HL-60 (cell line): ENCODE measurements around the gene ZMAT2.
"Not testable (repeated sequence)": the region's sequence is repeated elsewhere in the genome, so short reads cannot be mapped to it uniquely, and the experiment has no call there.

Experiments used
- DNase-seq, 2 experiments: peaks; one replicate each; pipeline ENCODE4 v3.0.0-alpha.2; 2010 to 2020; ENCODE audit warnings: low read depth in 1 of 2, low spot score in 1 of 2
- H3K27ac ChIP-seq: fragments of 250-450 bp; sonication (Bioruptor Pico); replicated peaks from 2 replicates; pipeline ENCODE4 v1.5.1; 2020; ENCODE audit warnings: mild to moderate bottlenecking, moderate library complexity
- H3K27me3 ChIP-seq: fragments of 250-450 bp; sonication (Bioruptor Pico); 2 replicates; pipeline ENCODE4 v1.5.1; 2021; ENCODE audit warnings: mild to moderate bottlenecking, moderate library complexity; ENCODE audit not compliant: insufficient read depth, poor library complexity, severe bottlenecking
- H3K4me3 ChIP-seq: replicated peaks from 2 replicates; pipeline ENCODE4 v1.5.1; 2011; ENCODE audit warnings: mild to moderate bottlenecking, control low read depth, low read length; ENCODE audit not compliant: insufficient read depth
- GABPA ChIP-seq: IDR thresholded peaks from 2 replicates; pipeline ENCODE4 v1.6.1; 2012; ENCODE audit warnings: low read depth
- POLR2AphosphoS5 ChIP-seq: IDR thresholded peaks from 2 replicates; pipeline ENCODE4 v1.6.1; 2012; ENCODE audit warnings: low read depth
- REST ChIP-seq: IDR thresholded peaks from 2 replicates; pipeline ENCODE4 v1.6.1; 2012; ENCODE audit warnings: low read depth; ENCODE audit not compliant: insufficient replicate concordance
- SPI1 ChIP-seq: IDR thresholded peaks from 2 replicates; pipeline ENCODE4 v1.6.1; 2012; ENCODE audit warnings: low read depth, mild to moderate bottlenecking, borderline replicate concordance
- TF ChIP-seq, protein P1 (sequence below): IDR thresholded peaks from one replicate; pipeline ENCODE4 v1.5.1; 2011; ENCODE audit warnings: low read length, control low read depth, inconsistent platforms; ENCODE audit not compliant: insufficient read depth

The ZMAT2 gene

GRCh38 chr5:140713562-140714094 lies 13.4 kb downstream of the ZMAT2 start:
- no peak overlapping the region for H3K4me3 ChIP-seq
- TF ChIP-seq, protein P1, sequence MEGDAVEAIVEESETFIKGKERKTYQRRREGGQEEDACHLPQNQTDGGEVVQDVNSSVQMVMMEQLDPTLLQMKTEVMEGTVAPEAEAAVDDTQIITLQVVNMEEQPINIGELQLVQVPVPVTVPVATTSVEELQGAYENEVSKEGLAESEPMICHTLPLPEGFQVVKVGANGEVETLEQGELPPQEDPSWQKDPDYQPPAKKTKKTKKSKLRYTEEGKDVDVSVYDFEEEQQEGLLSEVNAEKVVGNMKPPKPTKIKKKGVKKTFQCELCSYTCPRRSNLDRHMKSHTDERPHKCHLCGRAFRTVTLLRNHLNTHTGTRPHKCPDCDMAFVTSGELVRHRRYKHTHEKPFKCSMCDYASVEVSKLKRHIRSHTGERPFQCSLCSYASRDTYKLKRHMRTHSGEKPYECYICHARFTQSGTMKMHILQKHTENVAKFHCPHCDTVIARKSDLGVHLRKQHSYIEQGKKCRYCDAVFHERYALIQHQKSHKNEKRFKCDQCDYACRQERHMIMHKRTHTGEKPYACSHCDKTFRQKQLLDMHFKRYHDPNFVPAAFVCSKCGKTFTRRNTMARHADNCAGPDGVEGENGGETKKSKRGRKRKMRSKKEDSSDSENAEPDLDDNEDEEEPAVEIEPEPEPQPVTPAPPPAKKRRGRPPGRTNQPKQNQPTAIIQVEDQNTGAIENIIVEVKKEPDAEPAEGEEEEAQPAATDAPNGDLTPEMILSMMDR, result no peak
- H3K27ac ChIP-seq, result no peak overlapping the region
- no peaks in the 10 kb centered on the region for H3K27me3 ChIP-seq
- no peak for DNase-seq

- not testable (repeated sequence) for H3K4me3 ChIP-seq, DNase-seq, H3K27me3 ChIP-seq, H3K27ac ChIP-seq
Observed at GRCh38 chr5:140716238-140716637, 16.0 kb downstream of the ZMAT2 start.

- Histone ChIP-seq H3K27ac (no peak overlapping the region), H3K4me3 (no peak overlapping the region), H3K27me3 (no peaks in the 10 kb centered on the region)
- no peak for DNase-seq
- TF ChIP-seq POLR2AphosphoS5 (no peak), SPI1 (no peak)
Observed at GRCh38 chr5:140718266-140718592, 18.0 kb downstream of the ZMAT2 start.

DNA sequence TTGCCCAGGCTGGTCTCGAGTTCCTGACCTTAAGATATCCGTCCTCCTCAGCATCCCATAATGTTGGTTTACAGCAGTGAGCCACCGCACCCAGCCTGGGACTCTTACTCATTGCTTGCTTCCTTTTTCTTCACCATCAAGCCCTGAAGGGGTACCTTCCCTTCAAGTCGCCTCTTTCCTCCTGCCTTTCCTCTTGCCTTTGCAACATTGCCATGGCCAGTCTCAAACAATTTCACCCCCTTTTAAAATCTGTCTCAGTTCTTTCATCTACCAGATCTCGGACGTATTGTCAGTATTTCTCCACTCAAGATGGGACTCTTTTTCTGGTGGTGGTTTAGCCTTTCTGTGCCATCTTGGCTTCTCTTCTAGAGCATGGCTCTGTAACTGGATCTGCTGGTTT lies 20.5 kb downstream of the ZMAT2 start:
- not testable (repeated sequence) for H3K4me3 ChIP-seq, H3K27ac ChIP-seq, DNase-seq, H3K27me3 ChIP-seq

GRCh38 chr5:140721395-140721794 lies 21.1 kb downstream of the ZMAT2 start:
- not testable (repeated sequence) for H3K27me3 ChIP-seq, H3K27ac ChIP-seq, DNase-seq, H3K4me3 ChIP-seq

GRCh38 chr5:140725799-140726471 lies 25.7 kb downstream of the ZMAT2 start:
- H3K27me3 ChIP-seq, result no peaks in the 10 kb centered on the region
- no peak overlapping the region for H3K27ac ChIP-seq
- TF ChIP-seq, protein P1, result no peak
- peak; percentile 91 for TF ChIP-seq REST
- 0 out of 2 replicates have a peak overlapping the region, but pooled peaks have one; percentile 4 for H3K4me3 ChIP-seq
- peak in 1 of 2 experiments; percentile 13 for DNase-seq

DNA sequence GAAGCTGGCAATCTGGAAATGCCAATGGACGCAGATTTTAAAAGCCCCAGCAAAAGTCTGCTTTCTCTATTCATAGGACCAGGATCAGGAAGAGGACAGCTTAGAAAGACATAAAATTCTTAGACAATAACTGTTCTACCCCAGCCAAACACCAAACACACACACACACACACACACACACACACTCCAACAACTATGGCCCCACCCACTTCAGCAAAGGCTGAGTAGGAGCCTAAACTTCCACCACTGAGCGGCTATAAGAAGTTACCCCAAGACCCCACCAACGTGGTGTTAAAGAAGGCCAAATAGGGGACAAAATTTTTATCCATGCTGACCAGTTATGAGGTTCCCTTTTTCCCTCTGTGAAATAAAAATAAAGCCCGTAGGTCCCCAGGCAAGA lies 32.9 kb downstream of the ZMAT2 start:
- Histone ChIP-seq H3K27ac (no peak overlapping the region), H3K27me3 (no peaks in the 10 kb centered on the region), H3K4me3 (no peak overlapping the region)
- no peak for DNase-seq
- no peak for TF ChIP-seq POLR2AphosphoS5
- TF ChIP-seq REST, result no peak
- no peak for TF ChIP-seq GABPA
- TF ChIP-seq, protein P1, result no peak
- no peak for TF ChIP-seq SPI1
